GM12892 (cell line): ENCODE data around the gene NUP98.

Source experiments
- DNase-seq: peaks from one replicate; pipeline ENCODE4 v3.0.0; 2011; ENCODE audit not compliant: insufficient read length
- FAIRE-seq: peaks from 2 replicates; lab custom pipeline; 2011; peaks lifted over from hg19 to GRCh38; lab: Jason Lieb, UNC
- POLR2A ChIP-seq: IDR thresholded peaks from 2 replicates; pipeline ENCODE4 v1.6.1; 2011; ENCODE audit warnings: low read depth, low read length, control low read depth
- POLR2AphosphoS5 ChIP-seq: IDR thresholded peaks from 2 replicates; pipeline ENCODE4 v1.6.1; 2011; ENCODE audit warnings: low read depth, low read length, control low read depth
- TAF1 ChIP-seq: IDR thresholded peaks from 2 replicates; pipeline ENCODE4 v1.6.1; 2011; ENCODE audit warnings: low read depth, mild to moderate bottlenecking, control low read depth, low read length, borderline replicate concordance

Gene NUP98

GRCh38 chr11:3679077-3679476 lies 118.3 kb downstream of the NUP98 start:
- FAIRE-seq (no peak), DNase-seq (no peak)
- TF ChIP-seq TAF1 (no peak), POLR2A (no peak), POLR2AphosphoS5 (no peak)

- no peak for TF ChIP-seq TAF1
- no peak for TF ChIP-seq POLR2AphosphoS5
- no peak for TF ChIP-seq POLR2A
- DNase-seq (no peak), FAIRE-seq (no peak)
These were observed 121.4 kb downstream of the NUP98 start for GRCh38 chr11:3675971-3676370.

DNA sequence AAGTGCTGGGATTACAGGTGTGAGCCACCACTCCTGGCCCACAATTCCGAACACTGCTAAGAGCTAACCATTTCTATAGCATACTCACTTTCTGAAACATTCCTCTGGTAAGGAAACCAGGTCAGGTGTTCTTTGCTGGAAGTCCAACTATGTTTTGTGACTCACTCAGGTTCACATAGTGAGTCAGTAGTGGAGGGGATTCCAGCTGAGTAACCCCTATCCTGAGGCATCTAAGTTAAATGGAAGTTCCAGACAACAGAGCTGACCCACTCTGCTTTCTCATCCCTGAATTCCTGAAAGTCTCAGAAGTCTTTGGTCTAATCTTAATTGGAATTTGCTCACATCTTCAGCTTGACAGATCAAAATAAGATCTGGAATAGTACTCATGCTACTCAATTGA lies 123.2 kb downstream of the NUP98 start:
- FAIRE-seq: no peak
- no peak for TF ChIP-seq TAF1
- TF ChIP-seq POLR2AphosphoS5: no peak
- no peak for TF ChIP-seq POLR2A
- no peak for DNase-seq

DNA sequence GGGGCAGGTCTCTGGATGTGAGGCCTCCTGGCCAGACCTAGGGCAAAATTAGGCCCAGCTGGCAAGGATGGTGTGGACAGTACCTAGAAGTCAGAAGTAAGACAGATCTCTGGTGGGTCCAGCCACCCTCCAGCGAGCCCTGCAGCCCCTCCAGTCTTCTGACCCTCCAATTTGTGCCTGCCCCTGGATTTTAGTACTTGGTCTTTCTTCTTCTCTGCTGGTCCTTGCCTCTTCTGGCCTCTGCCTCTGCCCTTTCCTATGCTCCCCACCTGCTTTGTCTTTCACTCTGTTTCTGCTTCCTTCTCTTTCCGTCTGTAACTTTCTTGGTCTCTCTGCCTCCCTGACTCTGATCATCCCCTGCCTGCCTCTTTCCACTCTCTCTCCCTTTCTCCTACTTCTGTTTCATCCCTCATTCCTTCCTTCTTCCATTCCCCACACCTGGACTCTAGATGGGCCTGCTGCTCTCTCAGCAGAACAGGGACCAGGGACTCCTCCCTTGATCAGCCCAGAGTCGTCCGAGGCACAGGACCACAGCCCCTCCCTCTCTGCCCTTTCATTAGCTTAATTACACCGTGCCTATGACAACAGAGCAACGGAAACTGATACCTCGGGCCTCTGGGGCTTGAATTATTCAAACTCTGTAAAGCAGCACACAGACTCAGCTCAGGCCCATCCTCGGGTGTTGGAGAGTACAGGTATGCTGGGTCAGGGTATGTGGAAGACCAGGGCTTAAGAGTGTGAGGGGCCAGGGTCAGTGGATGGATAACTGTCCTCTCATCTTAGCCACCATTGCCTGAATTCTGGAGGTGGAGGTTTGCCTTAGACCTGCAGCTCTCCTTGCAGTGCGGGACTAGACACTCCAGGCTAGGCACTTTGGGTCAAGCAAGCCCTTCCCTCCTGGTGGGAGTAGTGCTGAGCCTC lies 125.8 kb downstream of the NUP98 start, which contains the start of gene CHRNA10:
CHRNA10 (minus strand) TSS at position 51 of the 921 bp plus-strand sequence. CDS start 72 bp downstream, outside the sequence.
- no peak for FAIRE-seq
- TF ChIP-seq POLR2AphosphoS5 (no peak), POLR2A (no peak), TAF1 (no peak)
- DNase-seq: no peak

DNA sequence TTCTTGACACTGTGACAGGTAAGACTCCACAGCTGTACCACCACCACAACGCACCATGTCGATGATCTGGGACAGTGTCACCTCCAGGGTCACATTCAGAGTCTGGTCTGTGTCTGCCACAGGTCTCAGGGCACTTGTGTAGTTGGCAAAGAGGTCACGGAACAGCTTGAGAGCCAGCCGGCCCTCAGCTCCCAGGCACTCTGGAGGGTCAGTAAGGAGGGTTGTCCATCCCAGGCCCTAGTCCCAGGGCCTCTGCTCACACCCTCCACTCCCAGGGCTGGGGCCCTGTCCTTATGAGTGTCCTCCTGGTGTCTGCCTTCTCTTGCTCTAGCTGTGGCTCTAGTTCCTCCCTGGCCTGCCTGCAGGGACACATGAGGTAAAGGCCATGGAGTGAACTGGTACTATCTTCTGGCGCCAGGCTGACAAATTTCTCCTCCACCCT lies 127.6 kb downstream of the NUP98 start:
- TF ChIP-seq POLR2AphosphoS5: no peak
- TF ChIP-seq TAF1: no peak
- no peak for TF ChIP-seq POLR2A

GRCh38 chr11:3669128-3669527 lies 128.2 kb downstream of the NUP98 start:
- TF ChIP-seq POLR2AphosphoS5 (no peak), POLR2A (no peak), TAF1 (no peak)
- no peak for FAIRE-seq
- no peak for DNase-seq

More for the DNA sequence above, 127.6 kb downstream of the NUP98 start:
- DNase-seq (no peak), FAIRE-seq (no peak)

GRCh38 chr11:3667149-3668035 lies 130.0 kb downstream of the NUP98 start:
- DNase-seq (no peak), FAIRE-seq (no peak)
- no peak for TF ChIP-seq TAF1
- no peak for TF ChIP-seq POLR2AphosphoS5
- TF ChIP-seq POLR2A: no peak

GRCh38 chr11:3666023-3666530 lies 131.3 kb downstream of the NUP98 start:
- FAIRE-seq (no peak), DNase-seq (no peak)
- TF ChIP-seq TAF1: no peak
- no peak for TF ChIP-seq POLR2A
- TF ChIP-seq POLR2AphosphoS5: no peak

DNA sequence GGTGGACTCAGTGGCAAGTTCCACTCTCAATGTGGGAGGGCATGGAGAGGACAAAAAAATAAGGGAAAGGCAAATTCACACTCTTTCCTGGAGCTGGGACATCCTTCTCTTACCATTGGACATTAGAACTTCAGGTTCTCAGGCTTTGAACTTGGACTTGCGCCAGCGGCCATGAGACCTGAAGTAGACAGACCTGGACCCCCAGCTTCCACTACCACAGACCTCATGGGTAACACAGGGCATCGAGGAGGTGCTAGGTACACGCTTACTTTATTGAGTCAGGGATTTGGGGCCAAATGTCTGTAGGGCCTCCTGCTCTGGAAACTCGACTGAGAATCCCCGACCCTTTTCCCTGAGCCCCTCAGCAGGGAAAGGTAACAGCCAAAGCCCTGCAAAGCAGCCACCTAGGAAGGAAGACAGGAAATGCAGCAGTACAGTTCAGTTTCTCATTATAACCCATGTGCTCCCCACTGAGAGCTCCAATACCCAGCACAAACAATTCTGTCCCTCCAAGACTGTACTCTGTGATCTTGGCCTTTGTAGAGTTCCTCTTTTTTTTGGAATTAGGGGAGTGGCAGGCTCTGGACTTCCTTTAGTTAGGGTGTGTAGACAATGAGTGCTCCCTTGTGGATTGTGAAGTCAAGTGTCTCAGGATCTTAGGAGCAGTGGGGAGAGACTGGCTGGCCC lies 131.9 kb downstream of the NUP98 start:
- no peak for DNase-seq
- FAIRE-seq: no peak
- no peak for TF ChIP-seq POLR2AphosphoS5
- no peak for TF ChIP-seq TAF1
- no peak for TF ChIP-seq POLR2A

DNA sequence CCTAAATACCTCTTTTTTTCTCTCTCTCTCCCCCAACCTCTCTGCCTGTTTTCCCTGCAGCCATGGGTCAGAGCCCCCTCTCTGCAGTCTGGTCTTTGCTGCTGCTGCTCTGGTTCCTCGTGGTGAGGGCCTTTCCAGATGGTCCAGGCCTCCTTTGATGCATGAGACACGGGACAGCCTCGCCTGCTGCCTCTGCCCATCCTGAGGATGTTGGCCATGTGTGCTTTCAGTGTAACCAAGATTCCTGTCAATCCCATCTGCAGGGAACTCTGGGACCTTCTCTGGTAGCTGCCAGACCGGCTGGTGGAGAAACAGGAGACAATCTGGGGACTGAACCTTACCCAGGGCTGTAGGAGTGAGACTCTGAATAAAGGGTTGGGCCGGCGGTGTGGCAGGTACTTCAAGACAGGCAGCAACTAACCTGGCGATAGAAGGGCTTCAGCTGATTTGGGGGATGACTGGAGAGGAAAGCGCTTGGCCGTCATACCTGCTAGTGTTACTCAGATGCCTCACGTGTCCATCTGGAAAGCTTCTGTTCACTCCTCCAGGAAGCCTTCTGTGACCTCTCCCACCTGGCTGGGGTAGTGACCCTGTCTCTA lies 133.2 kb downstream of the NUP98 start:
- DNase-seq (no peak), FAIRE-seq (no peak)
- TF ChIP-seq POLR2AphosphoS5 (no peak), POLR2A (no peak), TAF1 (no peak)

DNA sequence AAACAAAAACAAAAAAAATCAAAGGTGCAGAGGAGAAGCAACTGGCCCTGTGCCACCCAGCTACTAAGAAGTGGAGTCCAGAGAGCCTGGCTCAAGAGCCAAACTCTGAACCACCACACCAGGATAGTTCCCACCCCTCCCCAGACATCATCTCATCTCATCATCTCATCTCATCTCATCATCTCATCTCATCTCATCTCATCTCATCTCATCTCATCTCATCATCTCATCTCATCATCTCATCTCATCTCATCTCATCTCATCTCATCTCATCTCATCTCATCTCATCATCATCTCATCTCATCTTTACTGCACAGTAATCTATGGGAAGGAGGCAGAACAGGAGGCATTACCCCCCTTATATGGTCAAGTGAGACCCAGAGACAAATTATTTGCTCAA lies 134.5 kb downstream of the NUP98 start:
- DNase-seq: no peak
- no peak for TF ChIP-seq POLR2A
- TF ChIP-seq POLR2AphosphoS5: no peak
- no peak for TF ChIP-seq TAF1
- FAIRE-seq: peak; percentile 62
